ENCODE data around the gene ALG8. TPM values are rescaled to one million over a fixed set of nuclear protein-coding genes. Genes with fewer than 3 reads are reported as not detected.

Gene ALG8
- total and polyA plus RNA-seq, 2 experiments from 2014 or later: 94.3 to 130 TPM

DNA sequence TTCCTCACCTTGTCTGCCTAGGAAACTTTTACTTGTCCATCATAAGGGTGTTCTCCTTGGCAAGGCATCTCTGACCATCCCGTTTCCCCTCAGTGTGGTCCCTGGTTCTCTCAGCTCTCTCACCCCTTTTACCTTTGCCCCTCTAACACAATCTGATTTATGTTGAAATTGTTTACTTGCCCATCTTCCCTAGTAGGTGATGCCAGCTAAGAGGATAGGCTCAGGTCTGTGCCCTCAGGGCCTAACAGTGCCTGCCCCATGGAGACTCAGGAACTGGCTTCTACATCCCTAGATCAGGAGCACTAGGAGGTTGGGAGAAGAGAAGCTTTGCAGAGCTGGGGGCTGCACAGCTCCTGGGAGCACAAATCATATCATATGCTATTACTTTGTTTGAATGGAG is 21.1 kb upstream of the ALG8 start:
- H3K4me2 ChIP-seq: no peak overlapping the region
- ATAC-seq (no peak), DNase-seq (ENCODE audit: low spot score) (no peak)
- Mint-ChIP-seq H3K4me1 (peaks cover 6% of the 10 kb centered on the region; the same call in 1 of the 3 replicates), H3K4me3 (no peak overlapping the region), H3K9me3 (no peaks in the 10 kb centered on the region), H3K27me3 (ENCODE audit: insufficient read depth, low read depth, poor library complexity) (peaks cover 2% of the 10 kb centered on the region), H3K27ac (no peak overlapping the region), H3K36me3 (ENCODE audit: low read depth) (no peaks in the 10 kb centered on the region)
- no peak overlapping the region for H3K4me3 ChIP-seq
- no peaks in the 10 kb centered on the region for H3K4me1 ChIP-seq (ENCODE audit: insufficient read depth)
- no peaks in the 10 kb centered on the region for H3K79me2 ChIP-seq (replicated peaks; ENCODE audit: insufficient read depth)
- TF ChIP-seq, protein P1, sequence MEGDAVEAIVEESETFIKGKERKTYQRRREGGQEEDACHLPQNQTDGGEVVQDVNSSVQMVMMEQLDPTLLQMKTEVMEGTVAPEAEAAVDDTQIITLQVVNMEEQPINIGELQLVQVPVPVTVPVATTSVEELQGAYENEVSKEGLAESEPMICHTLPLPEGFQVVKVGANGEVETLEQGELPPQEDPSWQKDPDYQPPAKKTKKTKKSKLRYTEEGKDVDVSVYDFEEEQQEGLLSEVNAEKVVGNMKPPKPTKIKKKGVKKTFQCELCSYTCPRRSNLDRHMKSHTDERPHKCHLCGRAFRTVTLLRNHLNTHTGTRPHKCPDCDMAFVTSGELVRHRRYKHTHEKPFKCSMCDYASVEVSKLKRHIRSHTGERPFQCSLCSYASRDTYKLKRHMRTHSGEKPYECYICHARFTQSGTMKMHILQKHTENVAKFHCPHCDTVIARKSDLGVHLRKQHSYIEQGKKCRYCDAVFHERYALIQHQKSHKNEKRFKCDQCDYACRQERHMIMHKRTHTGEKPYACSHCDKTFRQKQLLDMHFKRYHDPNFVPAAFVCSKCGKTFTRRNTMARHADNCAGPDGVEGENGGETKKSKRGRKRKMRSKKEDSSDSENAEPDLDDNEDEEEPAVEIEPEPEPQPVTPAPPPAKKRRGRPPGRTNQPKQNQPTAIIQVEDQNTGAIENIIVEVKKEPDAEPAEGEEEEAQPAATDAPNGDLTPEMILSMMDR (conservative IDR thresholded peaks at IDR 0.05; ENCODE audit: low read depth in 2 of 2): no peak
- H2AFZ ChIP-seq: no peak overlapping the region
- H4K20me1 ChIP-seq (replicated peaks; ENCODE audit: insufficient read depth): no peaks in the 10 kb centered on the region
- no peaks in the 10 kb centered on the region for H3K36me3 ChIP-seq (ENCODE audit: insufficient read depth)
- no peaks in the 10 kb centered on the region for H3K27me3 ChIP-seq (ENCODE audit: insufficient read depth)
- H3F3A ChIP-seq (replicated peaks; ENCODE audit: low read depth): no peaks in the 10 kb centered on the region
- H3K9me2 ChIP-seq (ENCODE audit: insufficient read depth): no peaks in the 10 kb centered on the region
- H3K27ac ChIP-seq (ENCODE audit: low read depth): no peak overlapping the region

DNA sequence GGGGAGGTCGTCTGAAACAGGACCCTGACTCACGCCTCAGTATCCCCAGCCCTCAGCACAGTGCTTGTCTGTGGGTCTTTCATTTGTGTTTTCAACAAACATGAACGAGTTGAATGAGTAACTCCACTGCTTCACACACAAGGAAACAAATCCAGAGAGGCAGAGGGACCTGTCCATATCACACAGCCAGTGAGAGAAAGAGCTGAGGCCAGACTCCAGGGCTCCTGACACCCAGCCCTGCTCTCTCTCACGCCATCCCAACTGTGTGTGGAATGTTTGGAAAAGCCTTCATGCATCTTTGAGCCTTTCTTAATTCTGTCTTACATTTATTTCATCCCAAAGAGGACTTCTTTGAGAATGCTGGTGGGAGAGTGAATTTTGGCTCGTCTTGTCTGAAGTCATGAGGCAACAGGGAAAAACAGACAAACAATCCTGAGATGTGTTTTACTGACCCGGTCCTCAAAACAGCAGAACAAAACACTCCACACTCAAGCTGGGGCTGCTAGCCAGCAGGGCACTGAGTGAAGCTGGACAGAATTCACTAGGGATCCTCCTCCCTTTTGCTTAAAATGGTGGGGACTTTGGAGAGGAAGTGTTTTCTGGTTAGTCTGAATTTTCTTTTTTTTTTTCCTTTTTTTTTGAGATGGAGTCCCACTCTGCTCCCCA is 19.7 kb upstream of the ALG8 start:
- H3K27me3 Mint-ChIP-seq (ENCODE audit: insufficient read depth, low read depth, poor library complexity): peaks cover 4% of the 10 kb centered on the region
- Histone ChIP-seq H2AFZ (no peak overlapping the region), H4K20me1 (replicated peaks; ENCODE audit: insufficient read depth) (no peaks in the 10 kb centered on the region), H3K36me3 (ENCODE audit: insufficient read depth) (no peaks in the 10 kb centered on the region), H3K79me2 (replicated peaks; ENCODE audit: insufficient read depth) (no peaks in the 10 kb centered on the region), H3K27me3 (ENCODE audit: insufficient read depth) (no peaks in the 10 kb centered on the region), H3F3A (replicated peaks; ENCODE audit: low read depth) (no peaks in the 10 kb centered on the region), H3K9me2 (ENCODE audit: insufficient read depth) (no peaks in the 10 kb centered on the region), H3K4me3 (no peak overlapping the region), H3K4me1 (ENCODE audit: insufficient read depth) (no peaks in the 10 kb centered on the region), H3K4me2 (no peak overlapping the region), H3K27ac (ENCODE audit: low read depth) (no peak overlapping the region)
- no peak overlapping the region for H3K27ac Mint-ChIP-seq
- no peak overlapping the region for H3K4me3 Mint-ChIP-seq
- H3K36me3 Mint-ChIP-seq (ENCODE audit: low read depth): no peaks in the 10 kb centered on the region
- no peak for DNase-seq (ENCODE audit: low spot score)
- H3K9me3 Mint-ChIP-seq: no peaks in the 10 kb centered on the region
- H3K4me1 Mint-ChIP-seq: peaks cover 6% of the 10 kb centered on the region; the same call in 1 of the 3 replicates
- ATAC-seq: no peak
- TF ChIP-seq POLR2AphosphoS5 (IDR thresholded peaks at IDR 0.05; ENCODE audit: low read depth): no peak
- no peak for TF ChIP-seq ZNF114 (CRISPR knock-in tag; IDR thresholded peaks at IDR 0.05)
- TF ChIP-seq, protein P2, sequence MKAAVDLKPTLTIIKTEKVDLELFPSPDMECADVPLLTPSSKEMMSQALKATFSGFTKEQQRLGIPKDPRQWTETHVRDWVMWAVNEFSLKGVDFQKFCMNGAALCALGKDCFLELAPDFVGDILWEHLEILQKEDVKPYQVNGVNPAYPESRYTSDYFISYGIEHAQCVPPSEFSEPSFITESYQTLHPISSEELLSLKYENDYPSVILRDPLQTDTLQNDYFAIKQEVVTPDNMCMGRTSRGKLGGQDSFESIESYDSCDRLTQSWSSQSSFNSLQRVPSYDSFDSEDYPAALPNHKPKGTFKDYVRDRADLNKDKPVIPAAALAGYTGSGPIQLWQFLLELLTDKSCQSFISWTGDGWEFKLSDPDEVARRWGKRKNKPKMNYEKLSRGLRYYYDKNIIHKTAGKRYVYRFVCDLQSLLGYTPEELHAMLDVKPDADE (IDR thresholded peaks at IDR 0.05): no peak
- TF ChIP-seq, protein P1 (conservative IDR thresholded peaks at IDR 0.05; ENCODE audit: low read depth in 2 of 2): no peak
- no peak for TF ChIP-seq JUNB (IDR thresholded peaks at IDR 0.05; ENCODE audit: unreplicated experiment)
- TF ChIP-seq, protein P3, sequence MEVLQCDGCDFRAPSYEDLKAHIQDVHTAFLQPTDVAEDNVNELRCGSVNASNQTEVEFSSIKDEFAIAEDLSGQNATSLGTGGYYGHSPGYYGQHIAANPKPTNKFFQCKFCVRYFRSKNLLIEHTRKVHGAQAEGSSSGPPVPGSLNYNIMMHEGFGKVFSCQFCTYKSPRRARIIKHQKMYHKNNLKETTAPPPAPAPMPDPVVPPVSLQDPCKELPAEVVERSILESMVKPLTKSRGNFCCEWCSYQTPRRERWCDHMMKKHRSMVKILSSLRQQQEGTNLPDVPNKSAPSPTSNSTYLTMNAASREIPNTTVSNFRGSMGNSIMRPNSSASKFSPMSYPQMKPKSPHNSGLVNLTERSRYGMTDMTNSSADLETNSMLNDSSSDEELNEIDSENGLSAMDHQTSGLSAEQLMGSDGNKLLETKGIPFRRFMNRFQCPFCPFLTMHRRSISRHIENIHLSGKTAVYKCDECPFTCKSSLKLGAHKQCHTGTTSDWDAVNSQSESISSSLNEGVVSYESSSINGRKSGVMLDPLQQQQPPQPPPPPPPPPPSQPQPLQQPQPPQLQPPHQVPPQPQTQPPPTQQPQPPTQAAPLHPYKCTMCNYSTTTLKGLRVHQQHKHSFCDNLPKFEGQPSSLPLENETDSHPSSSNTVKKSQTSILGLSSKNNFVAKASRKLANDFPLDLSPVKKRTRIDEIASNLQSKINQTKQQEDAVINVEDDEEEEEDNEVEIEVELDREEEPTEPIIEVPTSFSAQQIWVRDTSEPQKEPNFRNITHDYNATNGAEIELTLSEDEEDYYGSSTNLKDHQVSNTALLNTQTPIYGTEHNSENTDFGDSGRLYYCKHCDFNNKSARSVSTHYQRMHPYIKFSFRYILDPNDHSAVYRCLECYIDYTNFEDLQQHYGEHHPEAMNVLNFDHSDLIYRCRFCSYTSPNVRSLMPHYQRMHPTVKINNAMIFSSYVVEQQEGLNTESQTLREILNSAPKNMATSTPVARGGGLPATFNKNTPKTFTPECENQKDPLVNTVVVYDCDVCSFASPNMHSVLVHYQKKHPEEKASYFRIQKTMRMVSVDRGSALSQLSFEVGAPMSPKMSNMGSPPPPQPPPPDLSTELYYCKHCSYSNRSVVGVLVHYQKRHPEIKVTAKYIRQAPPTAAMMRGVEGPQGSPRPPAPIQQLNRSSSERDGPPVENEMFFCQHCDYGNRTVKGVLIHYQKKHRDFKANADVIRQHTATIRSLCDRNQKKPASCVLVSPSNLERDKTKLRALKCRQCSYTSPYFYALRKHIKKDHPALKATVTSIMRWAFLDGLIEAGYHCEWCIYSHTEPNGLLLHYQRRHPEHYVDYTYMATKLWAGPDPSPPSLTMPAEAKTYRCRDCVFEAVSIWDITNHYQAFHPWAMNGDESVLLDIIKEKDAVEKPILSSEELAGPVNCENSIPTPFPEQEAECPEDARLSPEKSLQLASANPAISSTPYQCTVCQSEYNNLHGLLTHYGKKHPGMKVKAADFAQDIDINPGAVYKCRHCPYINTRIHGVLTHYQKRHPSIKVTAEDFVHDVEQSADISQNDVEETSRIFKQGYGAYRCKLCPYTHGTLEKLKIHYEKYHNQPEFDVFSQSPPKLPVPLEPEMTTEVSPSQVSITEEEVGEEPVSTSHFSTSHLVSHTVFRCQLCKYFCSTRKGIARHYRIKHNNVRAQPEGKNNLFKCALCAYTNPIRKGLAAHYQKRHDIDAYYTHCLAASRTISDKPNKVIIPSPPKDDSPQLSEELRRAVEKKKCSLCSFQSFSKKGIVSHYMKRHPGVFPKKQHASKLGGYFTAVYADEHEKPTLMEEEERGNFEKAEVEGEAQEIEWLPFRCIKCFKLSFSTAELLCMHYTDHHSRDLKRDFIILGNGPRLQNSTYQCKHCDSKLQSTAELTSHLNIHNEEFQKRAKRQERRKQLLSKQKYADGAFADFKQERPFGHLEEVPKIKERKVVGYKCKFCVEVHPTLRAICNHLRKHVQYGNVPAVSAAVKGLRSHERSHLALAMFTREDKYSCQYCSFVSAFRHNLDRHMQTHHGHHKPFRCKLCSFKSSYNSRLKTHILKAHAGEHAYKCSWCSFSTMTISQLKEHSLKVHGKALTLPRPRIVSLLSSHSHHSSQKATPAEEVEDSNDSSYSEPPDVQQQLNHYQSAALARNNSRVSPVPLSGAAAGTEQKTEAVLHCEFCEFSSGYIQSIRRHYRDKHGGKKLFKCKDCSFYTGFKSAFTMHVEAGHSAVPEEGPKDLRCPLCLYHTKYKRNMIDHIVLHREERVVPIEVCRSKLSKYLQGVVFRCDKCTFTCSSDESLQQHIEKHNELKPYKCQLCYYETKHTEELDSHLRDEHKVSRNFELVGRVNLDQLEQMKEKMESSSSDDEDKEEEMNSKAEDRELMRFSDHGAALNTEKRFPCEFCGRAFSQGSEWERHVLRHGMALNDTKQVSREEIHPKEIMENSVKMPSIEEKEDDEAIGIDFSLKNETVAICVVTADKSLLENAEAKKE (CRISPR knock-in tag; IDR thresholded peaks at IDR 0.05): no peak
- TF ChIP-seq STAT1 (IDR thresholded peaks at IDR 0.05; ENCODE audit: unreplicated experiment): no peak
- TF ChIP-seq CREB1 (CRISPR knock-in tag; IDR thresholded peaks at IDR 0.05; ENCODE audit: low read depth): no peak
- no peak for TF ChIP-seq EZH2phosphoT487 (IDR thresholded peaks at IDR 0.05; ENCODE audit: unreplicated experiment)
- TF ChIP-seq NANOG (IDR thresholded peaks at IDR 0.05; ENCODE audit: borderline replicate concordance): no peak

Data from GM23338 (cell line).